ENCODE measurements around the gene CLDN6.

The CLDN6 gene

DNA sequence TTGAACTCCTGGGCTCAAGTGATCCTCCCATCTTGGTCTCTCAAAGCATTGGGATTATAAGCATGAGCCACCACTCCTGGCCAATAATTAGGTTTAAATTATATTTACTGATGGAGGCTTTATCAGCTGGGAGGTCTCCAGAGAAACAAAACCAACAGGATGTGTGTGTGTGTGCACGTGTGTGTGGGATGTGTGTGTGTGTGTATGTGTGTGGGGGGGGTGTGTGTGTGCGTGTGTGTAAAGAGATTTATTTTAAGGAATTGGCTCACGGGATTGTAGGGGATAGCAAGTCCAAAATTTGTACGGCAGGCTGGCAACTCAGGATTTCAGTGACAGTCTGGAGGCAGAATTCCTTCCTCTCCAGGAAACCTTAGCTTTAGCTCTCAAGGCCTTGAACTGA, 33.0 kb upstream of the CLDN6 start:
- DNase-seq: no peak

DNA sequence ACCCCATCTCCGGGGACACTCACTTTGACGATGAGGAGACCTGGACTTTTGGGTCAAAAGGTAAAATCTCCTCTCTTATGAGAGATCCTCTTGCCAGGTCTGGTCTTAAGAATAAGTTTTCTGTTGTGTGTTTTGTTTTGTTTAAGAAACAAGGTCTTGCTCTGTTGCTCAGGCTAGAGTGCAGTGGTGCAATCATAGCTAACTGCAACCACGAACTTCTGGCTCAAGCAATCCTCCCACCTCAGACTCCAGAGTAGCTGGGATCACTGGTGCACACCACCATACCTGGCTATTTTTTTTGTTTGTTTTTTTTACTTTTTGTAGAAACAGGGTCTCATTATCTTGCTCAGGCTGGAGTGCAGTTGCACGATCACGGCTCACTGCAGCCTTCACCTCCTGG, 32.5 kb upstream of the CLDN6 start:
- DNase-seq: no peak

DNA sequence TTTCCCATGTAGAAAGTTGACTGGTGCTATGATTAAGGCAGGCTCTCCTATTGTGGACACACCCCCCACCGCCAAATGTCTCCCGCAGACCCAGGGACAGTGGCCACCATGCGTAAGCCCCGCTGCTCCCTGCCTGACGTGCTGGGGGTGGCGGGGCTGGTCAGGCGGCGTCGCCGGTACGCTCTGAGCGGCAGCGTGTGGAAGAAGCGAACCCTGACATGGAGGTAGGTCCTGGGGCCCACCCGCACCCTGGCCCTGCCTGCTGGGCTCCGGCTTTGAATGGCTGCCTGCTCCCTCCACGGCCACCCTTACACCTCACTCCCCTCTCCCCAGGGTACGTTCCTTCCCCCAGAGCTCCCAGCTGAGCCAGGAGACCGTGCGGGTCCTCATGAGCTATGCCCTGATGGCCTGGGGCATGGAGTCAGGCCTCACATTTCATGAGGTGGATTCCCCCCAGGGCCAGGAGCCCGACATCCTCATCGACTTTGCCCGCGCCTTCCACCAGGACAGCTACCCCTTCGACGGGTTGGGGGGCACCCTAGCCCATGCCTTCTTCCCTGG, 32.0 kb upstream of the CLDN6 start:
- DNase-seq: no peak

DNA sequence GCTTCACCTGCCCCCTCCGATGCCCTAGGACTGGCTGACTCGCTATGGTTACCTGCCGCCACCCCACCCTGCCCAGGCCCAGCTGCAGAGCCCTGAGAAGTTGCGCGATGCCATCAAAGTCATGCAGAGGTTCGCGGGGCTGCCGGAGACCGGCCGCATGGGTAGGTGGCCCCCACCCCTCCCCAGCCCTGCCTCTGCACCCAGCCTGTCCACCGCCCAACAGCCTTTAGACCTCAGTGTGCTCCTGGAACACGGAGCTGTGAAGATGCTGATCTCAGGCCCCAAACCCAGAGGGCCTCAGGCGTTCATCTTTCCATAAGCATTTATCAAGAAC, 29.4 kb upstream of the CLDN6 start:
- no peak for DNase-seq

DNA sequence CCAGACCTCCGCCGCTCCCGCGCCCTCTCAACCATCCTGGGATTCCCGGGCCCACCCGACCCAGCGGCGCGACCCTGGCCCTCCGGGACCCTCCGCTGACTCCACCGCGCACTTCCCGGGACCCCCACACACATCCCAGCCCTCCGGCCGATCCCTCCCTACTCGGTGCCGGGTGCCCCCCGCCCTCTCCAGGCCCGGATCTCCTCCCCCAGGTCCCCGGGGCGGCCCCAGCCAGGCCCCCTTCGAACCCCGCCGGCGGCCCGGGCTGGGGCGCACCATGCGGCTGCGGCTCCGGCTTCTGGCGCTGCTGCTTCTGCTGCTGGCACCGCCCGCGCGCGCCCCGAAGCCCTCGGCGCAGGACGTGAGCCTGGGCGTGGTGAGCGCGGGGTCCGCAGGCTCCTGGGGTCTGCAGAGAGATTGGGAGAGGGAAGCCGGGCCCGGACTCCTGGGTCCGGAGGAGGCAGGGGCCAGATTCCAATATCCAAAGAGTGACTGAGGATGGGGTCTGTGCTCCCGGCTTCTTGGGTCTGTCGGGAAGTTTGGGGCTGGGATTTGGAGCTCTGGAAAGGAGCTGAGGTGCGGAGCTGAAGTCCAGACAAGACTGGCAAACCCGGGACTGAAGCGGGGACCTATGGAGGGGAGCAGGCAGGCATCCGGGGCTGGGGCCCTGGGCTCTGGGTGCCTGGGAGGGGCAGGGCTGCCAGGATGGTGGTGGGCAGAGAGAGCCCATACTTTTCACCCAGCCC, 28.8 kb upstream of the CLDN6 start:
- peak; percentile 24 for DNase-seq

DNA sequence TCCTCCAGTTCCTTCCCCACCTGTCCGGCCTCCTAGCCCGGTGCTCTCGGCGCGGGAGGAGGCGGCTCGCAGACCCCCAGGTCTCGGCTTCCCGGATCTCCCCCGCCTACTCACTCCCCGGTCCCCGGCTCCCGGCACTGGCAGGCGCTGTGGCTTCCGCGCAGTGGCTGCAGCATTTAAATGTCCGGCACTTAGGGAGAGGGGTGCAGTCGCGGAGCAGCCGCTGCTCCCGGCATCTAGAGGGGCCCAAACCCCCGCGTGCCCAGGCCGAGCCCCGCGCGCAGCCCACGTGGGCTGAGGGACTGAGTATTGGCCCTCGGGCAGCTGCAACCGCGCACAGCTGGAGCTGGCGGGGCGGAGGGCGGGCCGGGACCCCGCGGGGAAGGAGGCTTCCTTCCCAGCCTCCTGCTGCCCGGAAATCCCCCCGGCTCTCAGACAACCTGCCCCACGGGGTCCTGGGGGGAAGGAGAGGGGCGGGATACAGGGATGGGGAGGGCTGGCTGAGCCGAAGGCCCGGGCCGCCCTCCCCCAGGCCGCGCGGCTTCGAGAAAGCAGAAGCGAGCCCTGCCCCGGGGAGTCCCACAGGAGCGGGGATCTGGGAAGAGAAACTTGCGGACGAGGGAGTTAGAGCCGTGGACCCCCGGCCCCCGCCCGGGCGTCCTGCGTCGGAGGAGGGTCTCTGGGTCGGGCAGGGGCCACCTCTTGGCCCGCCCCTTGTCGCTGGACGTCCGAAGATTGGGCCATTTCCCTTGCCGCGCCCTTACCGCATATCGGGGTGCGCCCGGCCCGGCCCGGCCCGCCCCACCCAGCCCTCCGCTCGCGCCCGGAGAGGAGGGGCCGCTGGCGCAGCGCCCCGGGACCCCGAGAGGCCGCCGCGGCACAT, 28.0 kb upstream of the CLDN6 start, which contains the start of gene MMP25:
Gene MMP25, plus strand, starts transcription at position 804 of the 883 bp plus-strand sequence. CDS start 357 bp downstream, outside the sequence.
- DNase-seq: no peak

GRCh38 chr16:3044708-3045107, 26.7 kb upstream of the CLDN6 start:
- no peak for DNase-seq

DNA sequence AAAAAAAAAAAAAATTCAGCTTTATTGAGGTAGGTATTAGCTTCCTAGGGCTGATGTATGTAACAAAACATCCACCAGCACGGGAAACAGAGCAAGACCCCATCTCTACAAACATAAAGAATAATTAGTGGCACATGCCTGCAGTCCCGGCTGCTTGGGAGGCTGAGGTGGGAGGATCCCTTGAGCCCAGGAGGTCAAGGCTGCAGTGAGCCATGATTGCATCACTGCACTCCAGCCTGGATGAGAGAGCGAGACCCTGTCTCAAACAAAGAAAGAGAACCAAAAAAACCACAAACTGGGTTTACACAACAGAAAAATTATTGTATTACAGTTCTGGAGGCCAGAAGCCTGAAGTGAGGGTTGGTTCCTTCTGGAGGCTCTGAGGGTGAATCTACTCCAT, 24.4 kb upstream of the CLDN6 start:
- DNase-seq: no peak

DNA sequence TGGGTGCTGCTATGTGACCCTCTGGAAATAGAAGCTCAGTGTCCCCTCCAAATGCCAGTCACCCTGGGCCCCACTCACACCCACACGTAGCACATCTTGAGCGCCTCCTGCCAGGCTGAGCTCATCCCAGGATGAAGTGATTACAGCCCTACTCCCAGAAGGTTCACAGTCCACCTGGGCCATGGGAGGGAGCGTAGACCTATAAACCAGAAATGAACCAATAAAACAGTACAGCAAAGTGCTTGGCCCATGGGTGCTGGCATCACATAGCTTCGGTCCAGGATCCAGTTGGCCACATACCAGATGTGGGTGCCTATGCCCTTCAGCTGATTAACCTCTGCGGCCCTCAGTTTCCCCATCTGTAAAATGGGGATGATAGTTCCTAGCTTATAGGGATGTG, 20.9 kb upstream of the CLDN6 start:
- DNase-seq: no peak

DNA sequence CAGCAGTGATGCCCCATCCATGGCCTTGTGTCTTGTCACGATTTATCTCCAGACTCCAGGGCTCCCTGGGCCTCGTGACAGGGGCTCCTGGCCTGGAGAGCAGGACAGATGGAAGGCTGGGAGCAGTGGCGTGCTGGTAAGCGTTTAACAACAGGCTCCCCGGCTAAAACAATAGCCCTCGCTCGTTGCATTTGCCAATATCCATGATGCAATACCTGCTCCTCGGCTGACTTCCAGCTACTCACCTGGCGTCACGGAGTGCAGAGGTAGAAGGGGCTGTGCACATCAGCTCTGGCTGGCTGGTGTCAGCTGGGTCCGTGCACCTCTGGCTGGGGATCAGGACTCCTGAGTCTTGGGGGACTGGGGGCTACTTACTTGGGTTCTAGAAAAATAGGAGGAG, 20.3 kb upstream of the CLDN6 start:
- no peak for DNase-seq

GRCh38 chr16:3036726-3037315, 18.8 kb upstream of the CLDN6 start, which contains the start of gene BICDL2:
BICDL2 (minus strand) TSS chr16:3036944; CDS start chr16:3035496, 1,448 bp downstream.
- no peak for DNase-seq

- DNase-seq: no peak
Observed at GRCh38 chr16:3035972-3036725, 18.2 kb upstream of the CLDN6 start.

DNA sequence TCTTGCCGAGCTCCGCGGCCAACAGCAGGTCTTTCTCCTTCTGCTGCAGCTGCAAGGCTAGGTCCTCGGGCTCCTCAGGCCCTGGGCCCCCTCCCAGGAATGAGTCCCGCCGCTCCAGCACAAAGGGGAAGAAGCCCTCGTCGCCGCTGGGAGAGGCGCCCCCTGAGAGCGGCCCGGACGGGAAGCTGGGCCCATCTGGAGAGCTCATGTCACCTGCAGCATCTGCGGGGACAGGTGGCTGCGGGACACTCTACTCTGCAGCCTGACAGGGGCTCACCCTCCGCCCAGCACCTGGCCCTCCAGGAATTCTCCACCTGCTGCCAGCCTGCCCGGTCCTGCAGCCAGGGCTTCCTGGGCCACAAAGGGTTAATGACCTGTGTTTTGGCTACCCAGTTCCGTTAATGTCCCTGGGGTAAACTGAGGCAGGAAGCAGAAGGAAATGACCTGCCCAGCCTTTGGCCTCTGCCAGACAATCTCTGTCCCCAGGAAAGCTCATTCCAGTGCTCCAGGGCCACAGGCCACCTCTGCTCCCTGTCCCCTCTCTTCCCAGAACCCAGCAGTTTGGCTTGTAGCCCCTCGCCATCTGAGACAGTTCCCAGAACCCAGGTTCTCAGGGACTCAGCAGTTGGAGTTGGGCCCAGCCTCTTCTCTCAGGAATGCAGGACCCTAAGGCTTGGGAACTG, 17.4 kb upstream of the CLDN6 start:
- DNase-seq: no peak

DNA sequence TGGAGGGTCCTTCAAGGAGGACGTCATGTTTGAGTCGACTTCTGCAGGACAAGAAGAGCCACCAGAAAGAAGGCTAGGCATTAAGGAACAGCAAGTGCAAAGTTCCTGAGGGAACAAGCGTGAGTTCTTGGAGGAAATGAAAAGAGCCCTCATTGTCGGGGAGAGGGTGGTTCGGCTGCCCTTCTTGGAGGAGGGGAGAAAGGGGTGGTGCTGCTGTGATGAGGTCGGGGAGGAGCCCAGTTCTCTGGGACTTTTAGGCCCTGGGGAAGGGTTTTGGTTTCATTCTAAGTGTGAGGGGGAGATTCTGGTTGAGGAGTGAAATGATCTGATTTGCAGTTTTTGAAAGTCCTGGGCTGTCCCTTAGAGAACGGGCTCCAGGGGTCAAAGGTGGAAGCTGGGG, 14.6 kb upstream of the CLDN6 start:
- DNase-seq: no peak

DNA sequence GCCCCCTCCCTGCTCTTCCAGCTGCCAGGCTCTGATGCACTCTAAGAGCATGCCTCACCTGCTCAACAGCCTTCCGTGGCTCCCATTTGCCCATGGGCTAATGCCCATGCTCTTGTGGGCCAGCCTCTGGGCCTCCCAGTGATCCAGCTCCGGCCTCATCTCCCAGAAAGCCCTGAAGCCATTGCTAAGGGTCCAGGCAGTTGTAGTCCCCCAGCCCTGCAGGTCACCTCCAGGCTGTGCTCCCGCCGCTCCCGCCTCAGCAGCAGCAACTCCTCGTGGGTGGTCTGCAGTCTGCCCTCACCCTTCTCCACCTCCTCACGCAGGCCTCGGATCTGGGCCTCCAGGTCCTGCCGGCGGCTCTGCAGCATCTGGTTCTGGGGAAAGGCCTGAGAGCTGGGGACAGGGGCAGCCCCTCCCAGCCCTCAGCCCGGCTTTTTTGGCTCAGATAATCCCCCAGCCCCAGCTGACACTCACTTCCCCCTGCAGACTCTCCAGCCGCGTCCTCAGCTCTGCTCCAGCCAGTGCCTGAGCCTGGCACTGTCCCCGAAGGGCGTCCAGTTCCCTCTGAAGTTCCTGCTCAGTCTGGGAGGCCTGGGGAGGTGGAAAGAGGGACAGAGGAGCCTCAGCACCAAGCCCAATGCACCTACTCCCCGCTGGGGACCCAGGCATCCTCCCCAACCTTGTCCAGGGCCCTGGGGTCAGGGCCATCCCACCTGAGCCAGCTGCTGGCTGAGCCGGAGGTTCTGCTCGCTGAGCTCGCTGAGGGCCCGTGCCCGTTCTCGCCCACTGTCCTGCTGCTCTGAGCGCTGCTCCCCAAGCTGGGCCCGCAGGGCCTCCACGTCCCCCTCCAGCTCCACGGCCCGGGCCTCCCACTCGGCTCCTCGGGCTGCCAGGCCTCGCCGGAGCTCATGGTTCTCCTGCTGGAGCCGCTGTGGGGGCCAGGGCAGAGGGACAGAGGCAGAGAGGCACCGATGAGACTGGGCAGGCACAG, 12.5 kb upstream of the CLDN6 start:
- no peak for DNase-seq

- DNase-seq: peak; percentile 50
Observed at GRCh38 chr16:3029491-3030221, 11.7 kb upstream of the CLDN6 start.

- no peak for DNase-seq
Observed at GRCh38 chr16:3028716-3029319, 10.8 kb upstream of the CLDN6 start.

DNA sequence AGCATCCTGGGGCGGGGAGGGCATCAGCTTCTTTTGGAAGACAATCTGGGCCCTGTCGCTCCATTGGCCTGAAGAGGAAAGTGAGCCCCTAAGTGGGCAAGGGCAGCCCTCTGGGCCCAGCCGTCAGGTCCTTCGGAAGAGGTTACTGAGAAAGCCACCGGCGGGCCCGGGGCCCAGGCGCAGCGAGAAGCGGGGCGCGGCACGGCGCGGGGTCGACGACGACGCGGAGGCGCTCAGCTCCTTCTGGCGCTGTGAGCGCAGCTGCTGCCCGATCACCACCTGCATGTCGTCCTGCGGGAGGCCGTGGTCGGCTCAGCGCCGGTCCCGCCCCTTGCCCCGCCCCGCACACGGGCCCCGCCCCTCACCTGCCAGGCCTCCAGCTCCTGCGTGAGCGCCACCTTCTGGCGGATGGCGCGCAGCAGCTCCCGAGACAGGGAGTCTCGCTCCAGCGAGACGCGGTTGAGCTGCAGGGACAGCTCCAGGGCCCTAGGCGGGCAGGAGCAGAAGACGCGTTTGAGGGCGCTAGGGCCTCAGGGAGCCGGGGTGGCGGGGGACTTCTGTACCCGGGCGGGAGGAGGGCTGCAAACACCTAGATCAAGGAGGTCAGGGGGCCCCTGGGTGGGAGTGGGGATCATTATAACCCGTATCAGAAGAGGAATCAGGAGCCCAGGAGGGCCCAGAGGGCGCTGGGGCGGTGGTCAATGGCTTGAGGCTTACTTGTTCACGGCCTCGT, 10.2 kb upstream of the CLDN6 start:
- DNase-seq: peak; percentile 89

DNA sequence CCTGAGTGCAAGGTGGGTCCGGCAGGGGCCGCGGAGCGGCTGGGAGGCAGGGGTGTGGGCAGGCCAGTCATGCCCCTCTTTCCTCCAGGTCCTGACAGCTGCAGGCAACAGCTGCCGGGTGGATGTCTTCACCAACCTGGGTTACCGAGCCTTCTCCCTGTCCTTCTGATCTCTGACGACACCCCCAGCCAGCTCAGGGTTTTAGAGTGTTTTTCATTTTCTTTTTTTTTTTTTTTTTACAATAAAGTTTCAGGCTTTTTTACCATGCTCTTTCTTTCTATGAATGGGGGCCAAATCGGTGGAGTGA, 9.5 kb upstream of the CLDN6 start:
- no peak for DNase-seq
